EL (cell line): ENCODE results near the gene RBM44.
"Not testable (repeated sequence)": the region's sequence is repeated elsewhere in the genome, so short reads cannot be mapped to it uniquely, and the experiment has no call there.

Experiments
- DNase-seq: peaks from one replicate; pipeline ENCODE4 v3.0.0-alpha.2; 2016

The RBM44 gene

GRCh38 chr2:237858294-237859081 is 59.9 kb downstream of the RBM44 start:
- DNase-seq, result peak; percentile 80

DNA sequence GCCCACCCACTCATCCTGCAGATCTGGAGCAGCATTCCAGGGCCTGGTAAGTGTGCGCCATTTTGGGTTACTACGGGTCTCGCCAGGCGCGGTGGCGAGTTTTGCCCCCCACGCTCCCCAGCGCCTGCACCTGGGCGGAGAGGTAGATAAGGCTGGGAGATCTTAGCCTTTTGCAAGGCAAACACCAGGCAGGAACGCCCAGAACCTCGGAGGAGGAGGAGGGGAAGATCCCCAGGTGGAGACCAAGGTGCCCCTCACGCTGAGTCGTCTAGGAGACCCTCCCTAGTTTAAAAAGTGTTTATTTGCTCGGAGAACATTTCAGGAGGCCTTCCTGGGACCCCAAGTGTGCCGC is 60.5 kb downstream of the RBM44 start:
- no peak for DNase-seq

DNA sequence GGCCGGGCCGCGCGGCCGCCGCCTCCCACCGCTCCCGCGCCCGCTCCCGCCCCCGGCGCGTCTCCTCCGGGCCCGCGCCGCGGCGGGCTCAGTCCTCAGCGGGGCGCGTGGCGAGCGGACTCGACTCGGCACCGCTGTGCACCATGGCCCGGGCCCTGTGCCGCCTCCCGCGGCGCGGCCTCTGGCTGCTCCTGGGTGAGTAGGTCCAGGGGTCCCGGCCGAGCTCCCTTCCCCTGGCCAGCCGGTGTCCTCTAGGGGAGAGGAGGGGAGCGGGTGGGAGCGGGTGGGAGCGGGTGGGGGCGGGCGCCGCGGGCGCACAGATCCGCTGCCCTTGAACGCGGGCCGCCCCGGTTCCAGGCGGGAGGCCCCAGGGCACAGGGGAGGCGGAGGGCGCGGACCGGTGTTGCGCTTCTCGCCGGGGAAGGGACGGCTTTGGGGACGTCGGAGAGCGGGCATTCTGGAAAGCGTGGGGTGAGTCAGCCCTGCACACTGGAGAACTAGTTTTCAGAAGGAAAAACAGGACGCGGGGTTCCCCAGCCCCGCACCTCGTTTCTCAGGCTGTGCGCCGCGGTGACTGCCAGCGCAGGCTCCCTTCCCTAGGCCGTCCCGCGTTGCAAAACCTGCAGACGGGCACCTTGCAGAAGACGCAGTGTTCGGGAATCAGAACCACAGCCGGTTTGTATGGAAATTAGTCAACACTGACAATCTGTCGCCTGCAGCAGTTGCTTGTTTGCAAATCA is 61.1 kb downstream of the RBM44 start, which contains the start of gene RAMP1:
TSS of gene RAMP1 (plus strand) at position 91 of the 740 bp plus-strand sequence. CDS start at position 144, 53 bp downstream.
- peak; percentile 35 for DNase-seq

GRCh38 chr2:237860273-237860935 is 61.8 kb downstream of the RBM44 start:
- DNase-seq, result no peak

GRCh38 chr2:237861875-237862527 is 63.4 kb downstream of the RBM44 start:
- DNase-seq, result no peak

- no peak for DNase-seq
Observed at GRCh38 chr2:237862528-237862895, 63.9 kb downstream of the RBM44 start.

- DNase-seq, result no peak
Observed at GRCh38 chr2:237863102-237863511, 64.5 kb downstream of the RBM44 start.

DNA sequence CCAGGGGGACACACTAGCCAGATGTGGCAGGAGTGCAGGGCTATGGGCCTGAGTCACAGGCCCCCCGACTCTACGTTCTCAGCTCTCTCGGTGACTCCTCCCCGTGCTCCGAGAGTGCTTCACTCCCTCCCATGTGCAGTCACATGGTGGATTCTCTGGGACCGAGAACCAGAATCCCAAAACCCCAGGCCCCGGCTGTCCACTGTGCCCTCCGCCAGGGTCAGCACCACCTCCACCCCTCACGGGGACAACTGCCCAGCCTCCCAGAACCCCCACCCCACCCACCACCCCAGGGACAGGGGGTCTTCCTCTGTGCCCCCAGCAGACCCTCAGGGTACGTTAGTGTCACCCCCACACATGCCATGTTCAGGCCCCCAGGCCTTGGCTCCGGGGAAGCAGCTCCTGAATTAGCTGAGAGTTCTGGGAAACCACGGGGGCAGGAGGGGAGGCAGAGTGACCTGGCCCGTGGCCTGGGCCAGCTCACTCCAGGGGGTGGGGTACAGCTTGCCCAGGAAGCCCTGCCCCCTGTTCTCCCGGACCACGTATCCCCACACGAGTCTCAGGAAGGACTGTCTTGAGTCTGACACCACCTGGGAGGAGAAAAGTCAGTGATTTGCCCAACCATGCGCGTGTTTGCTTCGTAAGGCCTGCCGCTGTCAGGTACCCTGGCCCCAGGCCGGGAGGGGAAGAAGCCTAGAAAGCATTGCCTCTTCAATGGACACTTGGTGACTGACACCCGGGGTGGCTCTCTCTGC is 65.3 kb downstream of the RBM44 start:
- no peak for DNase-seq

DNA sequence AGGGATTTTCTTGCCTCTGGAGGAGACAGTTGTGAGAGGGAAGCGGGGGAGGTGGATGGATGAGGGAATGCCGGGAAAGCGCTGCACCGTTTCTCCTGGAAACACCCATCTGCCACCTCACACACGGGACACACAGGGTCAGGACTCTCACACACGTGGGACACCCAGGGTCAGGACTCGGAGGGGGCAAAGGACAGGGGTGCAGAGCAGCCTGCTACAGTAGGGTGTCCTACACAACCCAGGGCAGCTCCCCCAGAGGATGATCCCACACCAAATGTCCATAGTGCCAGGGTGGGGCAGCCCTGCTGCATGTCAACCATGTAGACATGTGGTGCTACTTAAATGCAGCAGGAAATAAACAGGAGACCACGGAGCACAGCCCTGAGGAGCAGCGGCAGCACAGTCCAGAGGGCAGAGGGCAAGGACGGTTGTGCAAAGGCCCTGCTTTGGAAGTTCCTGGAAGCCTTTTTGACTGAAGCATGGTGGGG is 65.9 kb downstream of the RBM44 start:
- no peak for DNase-seq

- DNase-seq, result peak; percentile 73
Observed at GRCh38 chr2:237864940-237865622, 66.5 kb downstream of the RBM44 start.

GRCh38 chr2:237865623-237866041 is 67.1 kb downstream of the RBM44 start:
- DNase-seq, result no peak

DNA sequence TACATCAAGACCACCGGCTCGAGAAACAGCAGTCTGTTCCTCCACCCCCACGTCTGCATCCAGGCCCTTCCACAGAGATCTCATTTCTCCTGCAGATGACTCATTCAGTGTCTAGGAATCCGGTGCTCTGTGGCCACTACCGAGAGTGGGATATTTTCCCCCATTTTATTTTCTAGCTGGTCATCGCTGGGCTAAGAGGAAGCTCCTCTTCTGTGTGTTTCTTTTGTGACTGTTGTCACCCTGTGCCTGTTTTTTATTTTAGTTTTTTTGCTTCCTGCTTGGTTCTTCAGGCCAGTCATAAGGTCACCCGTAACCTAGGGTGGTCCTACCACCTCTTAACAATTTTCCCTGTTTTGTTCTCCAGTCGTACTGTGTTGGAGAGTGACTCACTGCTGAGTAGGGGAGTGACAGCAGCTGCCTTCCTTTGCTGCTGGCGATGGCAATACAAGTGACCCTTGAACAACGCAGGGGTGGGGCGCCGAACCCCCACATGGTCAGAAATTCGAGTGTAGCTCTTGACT is 67.6 kb downstream of the RBM44 start:
- DNase-seq, result peak; percentile 65

- no peak for DNase-seq
Observed at GRCh38 chr2:237867465-237867864, 68.9 kb downstream of the RBM44 start.

- not testable (repeated sequence) for DNase-seq
Observed at GRCh38 chr2:237868074-237868473, 69.5 kb downstream of the RBM44 start.

DNA sequence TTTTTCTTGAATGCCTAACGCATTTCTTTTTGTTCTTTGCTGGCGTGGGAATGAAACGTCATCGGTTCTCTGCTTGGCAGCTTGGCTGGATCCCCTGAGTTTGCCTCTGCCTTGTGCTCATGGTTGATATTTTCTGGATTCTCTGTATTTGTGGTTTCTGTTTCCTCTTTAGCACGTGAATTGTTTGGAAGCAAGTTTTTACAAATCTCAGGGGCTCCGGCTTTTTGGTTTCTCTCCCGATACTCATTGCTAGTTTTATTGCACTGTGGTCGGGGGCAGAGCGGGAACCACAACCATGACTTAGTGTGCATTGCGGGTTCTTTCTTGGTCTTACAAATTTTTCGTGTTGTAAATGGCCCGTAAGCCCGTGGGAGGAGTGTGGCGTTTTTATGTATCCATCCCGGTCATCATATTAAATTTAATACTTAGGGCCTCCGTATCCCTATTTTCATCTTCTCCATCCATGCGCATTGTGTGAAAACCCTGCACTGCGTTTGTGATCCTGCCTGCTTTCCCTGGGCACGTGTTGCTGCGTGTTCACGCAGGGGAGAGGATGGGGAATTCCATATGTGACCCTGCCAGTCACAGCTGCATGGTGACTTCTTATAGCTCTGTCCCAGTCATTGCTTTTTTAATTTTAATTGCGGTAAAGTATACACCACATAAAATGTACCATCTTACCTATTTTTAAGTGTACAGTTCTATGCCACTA is 70.2 kb downstream of the RBM44 start:
- DNase-seq, result no peak

DNA sequence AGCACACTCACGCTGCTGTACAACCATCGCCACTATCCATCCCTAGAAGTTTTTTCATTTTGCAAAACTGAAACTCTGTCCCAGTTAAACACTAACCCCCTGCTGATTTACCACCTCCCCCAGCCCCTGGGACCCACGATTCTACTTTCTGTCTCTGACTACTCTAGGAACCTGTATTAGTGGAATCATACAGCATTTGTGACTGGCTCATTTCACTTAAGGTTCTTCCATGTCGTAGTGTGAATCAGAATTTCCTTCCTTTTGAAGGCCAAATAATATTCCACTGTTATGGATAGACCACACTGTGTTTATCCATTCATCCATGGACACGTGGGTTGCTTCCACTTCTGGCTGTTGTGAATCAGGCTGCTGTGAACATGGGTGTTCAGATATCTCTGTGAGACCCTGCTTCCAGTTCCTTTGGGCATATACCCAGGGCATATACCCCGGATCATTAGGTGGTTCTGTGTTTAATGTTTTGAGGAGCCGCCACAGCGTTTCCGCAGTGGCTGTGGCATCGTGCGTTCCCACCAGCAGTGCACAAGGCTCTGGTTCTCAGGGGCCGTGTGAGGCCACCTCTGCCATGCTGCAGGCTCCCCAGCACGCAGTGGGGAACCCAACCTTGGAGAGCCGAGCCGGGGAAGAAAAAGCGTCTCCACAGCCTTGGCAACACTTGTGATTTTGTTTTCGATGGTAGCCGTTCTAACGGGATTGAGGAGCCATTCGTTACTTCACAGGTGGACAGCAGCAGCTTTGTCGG is 70.9 kb downstream of the RBM44 start:
- DNase-seq, result no peak

GRCh38 chr2:237870126-237870525 is 71.5 kb downstream of the RBM44 start:
- DNase-seq, result no peak

DNA sequence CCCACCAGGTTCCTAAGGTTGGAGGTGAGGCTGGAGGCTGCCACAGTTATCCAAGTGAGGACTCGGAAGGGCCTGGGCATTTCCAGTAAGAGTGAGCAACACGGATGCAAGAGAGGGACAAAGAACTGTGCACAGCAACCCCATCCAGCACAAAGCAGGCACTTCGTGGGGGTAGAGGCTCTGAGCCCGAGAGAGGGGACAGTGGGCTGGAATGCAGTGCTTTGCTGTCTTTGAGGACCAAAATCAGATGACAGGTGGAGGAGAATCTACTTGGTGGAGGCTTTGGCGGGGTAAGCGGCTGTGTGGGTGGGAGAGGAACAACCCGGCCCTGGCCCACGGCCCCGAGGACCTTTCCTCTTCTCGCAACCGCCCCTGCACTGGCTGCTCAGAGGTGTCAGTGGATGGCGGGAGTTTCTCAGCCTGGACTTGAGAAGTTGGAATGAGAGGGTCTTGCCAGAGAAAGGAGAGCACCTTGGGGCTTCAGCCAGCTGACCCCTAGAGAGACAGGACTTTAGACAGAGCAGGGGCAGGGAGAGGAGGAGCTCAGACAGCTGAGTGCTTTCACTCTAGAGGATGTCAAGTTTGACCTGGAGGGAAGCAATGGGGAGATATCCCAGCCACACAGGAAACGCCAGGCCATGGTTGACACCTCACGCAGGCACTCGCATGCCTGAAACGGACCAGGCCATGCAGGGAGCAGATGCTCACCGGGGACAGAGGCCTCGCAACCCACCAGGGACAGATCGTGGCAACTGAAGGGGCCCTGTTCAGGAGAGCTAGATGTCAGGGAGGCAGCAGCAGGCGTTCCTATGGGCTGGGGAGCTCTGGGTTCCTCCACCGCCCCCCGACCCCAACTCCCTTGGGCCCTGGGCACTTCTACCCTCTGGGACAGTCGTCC is 72.4 kb downstream of the RBM44 start:
- DNase-seq, result no peak
